HepG2 (cell line): ENCODE data around the gene C2orf76. TPM values are rescaled to one million over a fixed set of nuclear protein-coding genes. Genes with fewer than 3 reads are reported as not detected.

Source experiments
- ARID5B ChIP-seq: IDR thresholded peaks from 2 replicates; pipeline ENCODE4 v1.4.0; 2020; ENCODE audit warnings: mild to moderate bottlenecking, missing genetic modification reagents
- CBFB ChIP-seq: sonication (generic); formaldehyde crosslinking; IDR thresholded peaks from 2 replicates; pipeline ENCODE4 v1.4.0; 2020; ENCODE audit warnings: missing genetic modification reagents
- CTCF ChIP-seq: sonication (generic); formaldehyde crosslinking; IDR thresholded peaks from 2 replicates; pipeline ENCODE4 v1.5.0; 2020; ENCODE audit warnings: mild to moderate bottlenecking, missing genetic modification reagents, moderate library complexity
- ELF3 ChIP-seq: IDR thresholded peaks from 2 replicates; pipeline ENCODE4 v1.6.1; 2016; ENCODE audit warnings: missing genetic modification reagents, missing compliant biosample characterization
- KDM2A ChIP-seq: sonication (generic); formaldehyde crosslinking; IDR thresholded peaks from 2 replicates; pipeline ENCODE4 v1.4.0; 2020; ENCODE audit warnings: low read depth, missing genetic modification reagents, borderline replicate concordance
- MAZ ChIP-seq, 2 experiments: sonication (generic) in 1 of 2; formaldehyde crosslinking in 1 of 2; IDR thresholded peaks; 2 replicates each; pipeline versions ENCODE4 v1.5.0 to v1.6.1; 2012 to 2020; ENCODE audit warnings: low read depth in 2 of 2, mild to moderate bottlenecking in 2 of 2, borderline replicate concordance in 1 of 2, improper control_type of control experiment in 1 of 2, low read length in 1 of 2, missing genetic modification reagents in 1 of 2, moderate library complexity in 1 of 2
- MEF2D ChIP-seq: sonication (generic); formaldehyde crosslinking; IDR thresholded peaks from 2 replicates; pipeline ENCODE4 v1.5.1; 2020; ENCODE audit warnings: mild to moderate bottlenecking, missing genetic modification reagents
- NFKBIZ ChIP-seq: IDR thresholded peaks from 2 replicates; pipeline ENCODE4 v1.6.1; 2018; ENCODE audit warnings: missing genetic modification reagents, missing compliant biosample characterization
- NR2F2 ChIP-seq: IDR thresholded peaks from 2 replicates; pipeline ENCODE4 v1.6.1; 2012; ENCODE audit warnings: low read depth, inconsistent platforms, borderline replicate concordance
- ZC3H13 ChIP-seq: sonication (generic); formaldehyde crosslinking; IDR thresholded peaks from 2 replicates; pipeline ENCODE4 v1.8.1; 2023; ENCODE audit warnings: mild to moderate bottlenecking, missing genetic modification reagents, moderate library complexity
- ZNF318 ChIP-seq: sonication (generic); formaldehyde crosslinking; IDR thresholded peaks from 2 replicates; pipeline ENCODE4 v1.4.0; 2020; ENCODE audit warnings: mild to moderate bottlenecking, missing genetic modification reagents
- ZNF598 ChIP-seq: sonication (generic); formaldehyde crosslinking; IDR thresholded peaks from 2 replicates; pipeline ENCODE4 v1.5.1; 2020; ENCODE audit warnings: mild to moderate bottlenecking, missing genetic modification reagents, borderline replicate concordance
- ZNF629 ChIP-seq: sonication (generic); formaldehyde crosslinking; conservative IDR thresholded peaks from 2 replicates; pipeline ENCODE4 v1.5.0; 2020; ENCODE audit warnings: missing genetic modification reagents
- ZNF713 ChIP-seq: sonication (generic); formaldehyde crosslinking; IDR thresholded peaks from 2 replicates; pipeline ENCODE4 v1.4.0; 2020; ENCODE audit warnings: mild to moderate bottlenecking, missing genetic modification reagents
- polyA plus RNA-seq, 8 experiments: library from polyadenylated mRNA; depleted of rRNA in 3 of 8; stranded (reverse) in 7 of 8; unstranded in 1 of 8; fragments of >200 nt; fragmentation: Illumina TruSeq in 4 of 8; extraction: Trizol in 4 of 8; gene quantifications; 2 replicates each; pipeline versions ENCODE4 v1.2.1 to v1.2.3, GENCODE V29; 2011 to 2016; ENCODE audit warnings: low read depth in 4 of 8, missing spikeins in 1 of 8, mixed read lengths in 1 of 8; ENCODE audit not compliant: insufficient read depth in 1 of 8
- total RNA-seq, 5 experiments: library from RNA; depleted of rRNA; stranded (reverse); fragments of >200 nt; fragmentation: Illumina TruSeq; extraction: Trizol; gene quantifications; 2 replicates each; pipeline ENCODE4 v1.2.3, GENCODE V29; 2016; ENCODE audit warnings: low read depth in 1 of 5

The C2orf76 gene
- total and polyA plus RNA-seq, 2 of the 13 experiments (the other 11 are each of a cell fraction or from before 2014, with no cell fraction given), result 7.7 to 8.5 TPM

- no peak for TF ChIP-seq ARID5B
- TF ChIP-seq KDM2A (CRISPR knock-in tag), result 0 out of 2 replicates have a peak, but pooled peaks have one; percentile 23
- peak; percentile 96 for TF ChIP-seq CTCF
- TF ChIP-seq MAZ (IDR thresholded peaks at IDR 0.05; ENCODE audit: borderline replicate concordance, low read depth, low read length), result no peak
- peak; percentile 49; the same call in 1 of the 2 replicates for TF ChIP-seq MAZ (CRISPR knock-in tag; IDR thresholded peaks at IDR 0.05; ENCODE audit: low read depth)
- no peak for TF ChIP-seq ZNF713 (CRISPR knock-in tag)
- 0 out of 2 replicates have a peak, but pooled peaks have one; percentile 20 for TF ChIP-seq CBFB
- TF ChIP-seq ZNF318, result no peak
- 0 out of 2 replicates have a peak, but pooled peaks have one; percentile 42 for TF ChIP-seq MEF2D (CRISPR knock-in tag)
- TF ChIP-seq NR2F2, result no peak
- 0 out of 2 replicates have a peak, but pooled peaks have one; percentile 3 for TF ChIP-seq ZNF629 (CRISPR knock-in tag)
- TF ChIP-seq ZC3H13, result 0 out of 2 replicates have a peak, but pooled peaks have one; percentile 32
- peak; percentile 18; the same call in 1 of the 2 replicates for TF ChIP-seq ELF3 (CRISPR knock-in tag)
- TF ChIP-seq NFKBIZ, result 0 out of 2 replicates have a peak, but pooled peaks have one; percentile 44
- 0 out of 2 replicates have a peak, but pooled peaks have one; percentile 39 for TF ChIP-seq ZNF598 (CRISPR knock-in tag)
Measured at GRCh38 chr2:119407430-119408220, 41.0 kb upstream of the C2orf76 start (continued).
